Measurements from ENCODE around the gene GDAP2. TPM values are rescaled to one million over a fixed set of nuclear protein-coding genes. Genes with fewer than 3 reads are reported as not detected.
A peak's percentile ranks its signal among the peaks of the same experiment; 100 is the strongest.

Gene GDAP2
- total RNA-seq, result 10 to 100 TPM in 3 of 4 donors, 1 to 10 TPM in 1; 9.6 to 43.5 (median 31.5) TPM

GRCh38 chr1:117929343-117930172 is at the start of gene GDAP2, which contains the start of gene WDR3:
TSS of gene GDAP2 (minus strand) at chr1:117929621. CDS start at chr1:117920357, 9,264 bp downstream.
TSS of gene WDR3 (plus strand) at chr1:117929739. CDS start at chr1:117933320, 3,581 bp downstream.
- Histone ChIP-seq H3K4me1 (peaks cover 16 to 45% (median 25%) of the 10 kb centered on the region in 4 donors), H3K9me3 (no peaks in the 10 kb centered on the region)
- WGBS, 2 donors (ENCODE audit: low coverage in 1 of 2), result 0% methylated on average over 57 of the region's 64 CpGs; no CpG with 5 or more reads in 1 of the 2 donors

GRCh38 chr1:117976381-117976780 is 47.0 kb upstream of the GDAP2 start:
- H3K27ac ChIP-seq, result no peak overlapping the region
- DNase-seq, result no peak
- H3K36me3 ChIP-seq, result no peaks in the 10 kb centered on the region
- TF ChIP-seq POLR2A (IDR thresholded peaks at IDR 0.05) (no peak), POLR2AphosphoS5 (IDR thresholded peaks at IDR 0.05) (no peak), CTCF (IDR thresholded peaks at IDR 0.05) (no peak), EP300 (IDR thresholded peaks at IDR 0.05; ENCODE audit: low read depth) (no peak)
- 57% methylated on average over 3 of the region's 3 CpGs; no CpG with 5 or more reads in 1 of the 2 donors for WGBS, 2 donors (ENCODE audit: low coverage in 1 of 2)
- in situ Hi-C loops (cut with MboI; ENCODE audit: low pct_ligation_motif_present in 1 of 4, low pct_unique_long_range_greater_than_20kb in 1 of 4, low sequenced_read_pairs in 3 of 4), result no loop called here
- H3K4me1 ChIP-seq, result no peaks in the 10 kb centered on the region
- intact Hi-C loops (cut with DNase I; ENCODE audit: low total_unique reads), result no loop called here
- no peaks in the 10 kb centered on the region for H3K9me3 ChIP-seq
- no peaks in the 10 kb centered on the region for H3K27me3 ChIP-seq
- H3K4me3 ChIP-seq, result no peak overlapping the region

More at GRCh38 chr1:117929343-117930172, at the start of gene GDAP2, which contains the start of gene WDR3:
- in situ Hi-C loops (cut with MboI; ENCODE audit: low pct_ligation_motif_present in 1 of 4, low pct_unique_long_range_greater_than_20kb in 1 of 4, low sequenced_read_pairs in 3 of 4) (no loop called here), intact Hi-C loops (cut with DNase I; ENCODE audit: low total_unique reads) (no loop called here)
- TF ChIP-seq EP300 (IDR thresholded peaks at IDR 0.05; ENCODE audit: low read depth) (no peak), POLR2A (IDR thresholded peaks at IDR 0.05) (peak; percentile 75), CTCF (IDR thresholded peaks at IDR 0.05) (no peak), POLR2AphosphoS5 (IDR thresholded peaks at IDR 0.05) (peak; percentile 70 to 87 (median 85))
- H3K4me3 ChIP-seq, result peak within 1 kb of the TSS; percentile 76 to 90 (median 88)
- peaks cover 0 to 4% (median 0%) of the 10 kb centered on the region in 4 donors for H3K36me3 ChIP-seq
- peak within 1 kb of the TSS; percentile 87 to 96 (median 93) for H3K27ac ChIP-seq
- DNase-seq, result peak; percentile 98
- no peaks in the 10 kb centered on the region for H3K27me3 ChIP-seq

GRCh38 chr1:117971777-117972176 is 42.4 kb upstream of the GDAP2 start:
- no peak for TF ChIP-seq CTCF (IDR thresholded peaks at IDR 0.05)
- Histone ChIP-seq H3K4me3 (no peak overlapping the region), H3K4me1 (no peaks in the 10 kb centered on the region), H3K36me3 (no peaks in the 10 kb centered on the region), H3K27me3 (no peaks in the 10 kb centered on the region), H3K27ac (no peak overlapping the region), H3K9me3 (no peaks in the 10 kb centered on the region)
- no peak for DNase-seq
- in situ Hi-C loops (cut with MboI; ENCODE audit: low pct_ligation_motif_present in 1 of 4, low pct_unique_long_range_greater_than_20kb in 1 of 4, low sequenced_read_pairs in 3 of 4) (no loop called here), intact Hi-C loops (cut with DNase I; ENCODE audit: low total_unique reads) (no loop called here)

GRCh38 chr1:117970252-117970651 is 40.8 kb upstream of the GDAP2 start:
- Histone ChIP-seq H3K4me3 (no peak overlapping the region), H3K4me1 (no peaks in the 10 kb centered on the region), H3K36me3 (no peaks in the 10 kb centered on the region), H3K9me3 (no peaks in the 10 kb centered on the region), H3K27me3 (no peaks in the 10 kb centered on the region), H3K27ac (no peak overlapping the region)
- WGBS, 2 donors (ENCODE audit: low coverage in 1 of 2), result 36 to 81% methylated on average over 2 to 9 of the region's 9 CpGs
- TF ChIP-seq CTCF (IDR thresholded peaks at IDR 0.05) (no peak), POLR2AphosphoS5 (IDR thresholded peaks at IDR 0.05) (no peak), EP300 (IDR thresholded peaks at IDR 0.05; ENCODE audit: low read depth) (no peak), POLR2A (IDR thresholded peaks at IDR 0.05) (no peak)
- in situ Hi-C loops (cut with MboI; ENCODE audit: low pct_ligation_motif_present in 1 of 4, low pct_unique_long_range_greater_than_20kb in 1 of 4, low sequenced_read_pairs in 3 of 4), result no loop called here
- no peak for DNase-seq
- intact Hi-C loops (cut with DNase I; ENCODE audit: low total_unique reads), result no loop called here
